GM21529 (cell line): ENCODE results near the gene MRPS16.
"Not testable (repeated sequence)": the region's sequence is repeated elsewhere in the genome, so short reads cannot be mapped to it uniquely, and the experiment has no call there.

Experiments used
- ATAC-seq: cut with Tn5 transposase; IDR thresholded peaks from one replicate; pipeline ENCODE4 v1.9.1; 2021; ENCODE audit not compliant: unreplicated experiment

MRPS16 gene

DNA sequence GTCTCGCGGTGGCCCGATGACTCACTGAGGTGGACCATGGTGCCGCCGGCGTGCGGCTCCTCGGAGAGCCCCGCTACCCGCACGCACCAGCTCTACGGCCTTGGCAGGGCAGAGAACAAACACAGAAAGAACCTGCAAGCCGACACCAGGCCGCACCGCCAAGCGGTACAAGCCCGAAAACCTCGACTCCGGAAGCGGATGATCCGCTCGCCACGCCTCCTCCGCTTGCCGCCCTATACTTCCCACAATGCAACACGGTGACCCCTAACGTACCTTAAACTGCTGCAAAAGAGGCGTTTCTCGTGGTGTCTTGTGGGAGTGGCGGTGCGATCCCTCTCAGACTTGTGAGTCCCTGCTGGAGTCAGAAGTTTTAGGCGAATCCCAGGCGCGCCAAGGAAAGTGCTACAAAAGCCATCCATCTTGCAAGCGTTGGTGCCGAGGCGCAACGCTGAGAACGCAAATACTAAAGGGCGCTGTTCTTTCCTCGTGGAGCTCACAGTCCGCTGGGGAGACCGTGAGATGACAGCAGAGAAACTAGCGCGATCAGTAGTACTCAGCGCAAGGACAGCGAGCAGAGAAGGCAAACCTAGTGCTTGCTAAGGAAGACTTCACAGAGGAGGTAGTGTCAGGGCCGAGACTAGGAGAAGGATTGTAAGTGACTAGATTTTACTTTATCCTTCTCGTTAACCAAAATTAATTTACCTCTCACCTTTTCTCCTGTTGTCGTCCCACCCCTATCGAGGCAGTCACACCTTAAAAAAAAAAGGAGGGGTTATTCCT, at the start of gene MRPS16:
Gene MRPS16 (minus strand): TSS at position 200 of the 780 bp plus-strand sequence. CDS start 162 bp downstream, at position 38.
- peak; percentile 76 for ATAC-seq

- ATAC-seq: no peak
Measured at GRCh38 chr10:73296946-73297345, 44.5 kb upstream of the MRPS16 start.

- no peak for ATAC-seq
Measured at GRCh38 chr10:73293461-73293860, 41.0 kb upstream of the MRPS16 start.

- ATAC-seq: no peak
Measured at GRCh38 chr10:73289958-73290357, 37.5 kb upstream of the MRPS16 start.

- no peak for ATAC-seq
Measured at GRCh38 chr10:73287441-73287840, 35.0 kb upstream of the MRPS16 start.

DNA sequence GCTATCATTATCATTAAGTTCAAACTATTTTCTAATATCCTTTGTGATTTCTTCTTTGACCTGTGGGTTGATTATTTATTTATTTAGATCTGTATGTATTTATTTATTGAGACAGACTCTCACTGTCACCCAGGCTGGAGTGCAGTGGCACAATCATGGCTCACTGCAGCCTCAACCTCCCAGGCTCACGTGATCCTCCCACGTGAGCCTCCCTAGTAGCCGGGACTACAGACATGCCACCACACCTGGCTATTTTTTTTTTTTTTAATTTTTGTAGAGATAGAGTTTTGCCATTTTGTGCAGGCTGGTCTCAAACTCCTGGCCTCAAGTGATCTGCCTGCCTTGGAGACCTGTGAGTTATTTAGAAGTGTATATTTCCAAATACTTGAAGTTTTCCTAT, 28.7 kb upstream of the MRPS16 start:
- no peak for ATAC-seq

DNA sequence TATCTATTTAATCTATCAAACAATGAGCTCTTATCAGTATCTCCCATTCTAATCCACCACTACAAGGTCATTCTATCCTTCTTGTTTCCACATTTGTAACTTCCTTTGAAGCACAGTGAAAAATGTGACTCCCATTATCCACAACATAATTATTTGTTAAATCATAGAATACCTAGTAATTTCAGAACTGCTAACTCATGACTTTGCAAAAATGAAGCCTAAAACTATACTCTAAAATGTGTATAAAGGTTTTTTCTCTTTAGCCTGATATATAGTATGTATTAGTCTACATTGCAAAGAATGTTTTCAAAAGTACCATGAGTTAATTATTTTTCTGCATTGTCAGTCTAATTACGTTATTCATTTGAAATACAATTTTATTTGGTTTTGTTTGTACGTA, 12.0 kb upstream of the MRPS16 start:
- ATAC-seq: no peak

- ATAC-seq: no peak
Measured at GRCh38 chr10:73263693-73264347, 11.4 kb upstream of the MRPS16 start.

- ATAC-seq: no peak
Measured at GRCh38 chr10:73262880-73263555, 10.6 kb upstream of the MRPS16 start.

DNA sequence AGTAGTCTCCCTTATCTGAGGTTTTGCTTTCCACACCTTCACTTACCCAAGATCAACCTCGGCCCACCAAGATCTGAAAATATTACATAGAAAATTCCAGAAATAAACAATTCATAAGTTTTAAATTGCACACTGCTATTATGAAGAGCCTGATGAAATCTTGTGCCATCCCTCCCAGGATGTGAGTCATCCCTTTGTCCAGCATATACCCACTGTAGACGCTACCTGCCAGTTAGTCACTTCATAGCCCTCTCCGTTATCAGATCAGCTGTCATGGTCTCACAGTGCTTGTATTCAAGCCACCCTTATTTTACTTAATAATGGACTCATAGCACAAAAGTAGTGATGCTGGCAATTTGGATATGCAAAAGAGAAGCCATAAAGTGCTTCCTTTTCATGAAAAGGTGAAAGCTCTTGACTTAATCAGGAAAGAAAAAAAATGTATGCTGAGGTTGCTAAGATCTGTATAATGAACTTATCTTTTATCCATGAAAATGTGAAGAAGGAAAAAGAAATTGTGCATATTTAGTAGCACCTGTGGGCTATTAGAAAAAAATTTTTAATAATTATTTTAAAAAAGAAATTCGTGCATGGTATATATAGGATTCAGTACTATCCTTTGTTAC, 9.8 kb upstream of the MRPS16 start:
- no peak for ATAC-seq

GRCh38 chr10:73261362-73261995, 9.0 kb upstream of the MRPS16 start:
- ATAC-seq: no peak

GRCh38 chr10:73258612-73259011, 6.2 kb upstream of the MRPS16 start:
- not testable (repeated sequence) for ATAC-seq

- ATAC-seq: no peak
Measured at GRCh38 chr10:73253225-73253555, 746 bp upstream of the MRPS16 start.

- ATAC-seq: peak; percentile 33
Measured at GRCh38 chr10:73251683-73252444, 580 bp downstream of the MRPS16 start.

GRCh38 chr10:73248259-73248724, 4.2 kb downstream of the MRPS16 start:
- ATAC-seq: no peak

GRCh38 chr10:73247509-73248258, 4.8 kb downstream of the MRPS16 start:
- ATAC-seq: no peak

DNA sequence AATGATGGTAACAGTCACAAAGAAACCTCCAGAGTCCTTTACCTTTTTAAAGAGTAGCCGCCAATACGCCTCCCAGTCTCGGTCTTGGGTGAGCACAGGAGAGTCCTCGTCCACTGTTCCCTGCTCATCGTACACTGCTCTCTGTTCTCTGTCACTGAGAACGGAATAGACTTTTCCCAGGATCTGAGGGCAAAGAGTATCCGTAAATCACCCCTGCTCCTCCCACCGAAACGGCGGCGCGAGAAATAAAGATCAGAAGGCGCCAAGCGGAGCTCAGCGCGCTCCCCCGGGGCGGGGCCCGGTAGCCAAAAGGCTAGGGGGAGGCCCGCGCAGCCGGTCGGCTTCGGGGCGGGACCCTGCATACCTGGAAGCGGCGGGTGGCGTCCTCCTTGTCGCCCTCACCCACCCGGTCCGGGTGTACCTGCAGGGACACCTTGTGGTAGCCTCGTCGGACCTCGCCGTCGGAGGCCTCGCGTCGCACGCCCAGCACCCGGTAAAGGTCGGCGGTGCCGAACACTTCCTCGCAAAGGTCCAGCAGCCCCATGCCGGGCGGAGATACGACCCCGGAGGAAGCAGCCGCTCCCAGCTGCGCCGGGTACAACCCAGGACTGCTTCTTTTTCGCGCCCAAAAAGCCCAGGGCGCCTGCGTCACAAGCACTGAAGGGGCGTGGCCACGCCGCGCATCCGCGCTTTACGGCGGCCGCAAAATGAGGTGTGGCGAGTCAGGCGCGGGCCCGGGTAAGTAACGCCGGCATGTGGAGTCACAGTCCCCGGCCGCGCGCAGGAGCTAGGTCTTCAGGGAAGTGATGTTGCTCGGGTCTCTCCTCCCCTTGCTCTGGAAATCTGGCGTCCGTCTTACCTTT, 5.6 kb downstream of the MRPS16 start, which contains the start of gene DNAJC9:
Gene DNAJC9 (minus strand): TSS at position 610 of the 863 bp plus-strand sequence. CDS start 66 bp downstream, at position 544.
- ATAC-seq: peak; percentile 77

GRCh38 chr10:73246322-73246645, 6.2 kb downstream of the MRPS16 start:
- no peak for ATAC-seq
